ENCODE results near the gene MEA1. TPM values are rescaled to one million over a fixed set of nuclear protein-coding genes. Genes with fewer than 3 reads are reported as not detected.

The MEA1 gene
- total RNA-seq, 1 experiment from 2014 or later: 51.7 TPM

DNA sequence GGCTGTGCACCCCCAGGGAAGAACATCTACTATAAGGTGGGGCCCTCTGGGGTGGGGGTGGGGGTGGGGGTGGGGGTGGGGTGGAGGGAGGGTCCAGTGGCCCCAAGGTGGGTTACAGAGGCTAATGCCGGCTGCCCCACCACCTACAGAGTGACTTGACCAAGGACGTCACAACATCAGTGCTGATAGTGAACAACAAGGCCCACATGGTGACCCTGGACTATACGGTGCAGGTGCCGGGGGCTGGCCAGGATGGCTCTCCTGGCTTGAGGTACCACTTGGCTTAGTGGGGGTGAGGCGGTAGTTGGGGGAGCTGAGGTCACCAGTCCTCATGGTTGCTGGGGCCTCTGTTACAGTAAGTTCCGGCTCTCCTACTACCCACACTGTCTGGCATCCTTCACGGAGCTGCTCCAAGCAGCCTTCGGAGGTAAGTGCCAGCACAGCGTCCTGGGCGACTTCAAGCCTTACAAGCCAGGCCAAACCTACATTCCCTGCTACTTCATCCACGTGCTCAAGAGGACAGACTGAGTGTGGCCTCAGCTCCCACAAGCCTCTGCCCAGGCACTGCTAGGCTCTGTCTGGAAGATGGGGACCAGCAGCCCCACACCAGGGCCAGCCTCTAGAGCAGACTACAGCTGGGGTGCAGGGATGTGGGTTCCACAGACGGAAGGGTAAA, 50.4 kb downstream of the MEA1 start:
- no peak overlapping the region for H3K9ac ChIP-seq (ENCODE audit: low read length)
- H3K27me3 ChIP-seq (ENCODE audit: low read length): no peaks in the 10 kb centered on the region
- H3K9me2 ChIP-seq (replicated peaks; ENCODE audit: insufficient read depth, low read length): no peaks in the 10 kb centered on the region
- H3K9me3 ChIP-seq (ENCODE audit: low read length): no peaks in the 10 kb centered on the region
- no peaks in the 10 kb centered on the region for H3K79me2 ChIP-seq (ENCODE audit: low read length)
- no peak for DNase-seq
- no peak overlapping the region for H2AFZ ChIP-seq (ENCODE audit: low read length)
- no peak overlapping the region for H3K4me3 ChIP-seq (ENCODE audit: low read length)
- H3K36me3 ChIP-seq (ENCODE audit: insufficient read depth, low read length): no peaks in the 10 kb centered on the region
- no peak overlapping the region for H3K27ac ChIP-seq (ENCODE audit: low read length)
- H3K4me2 ChIP-seq (ENCODE audit: low read depth, low read length, poor library complexity, severe bottlenecking): no peak overlapping the region
- H4K20me1 ChIP-seq (ENCODE audit: insufficient read depth, low read depth, low read length): no peaks in the 10 kb centered on the region
- no peaks in the 10 kb centered on the region for H3K4me1 ChIP-seq (ENCODE audit: low read length)

DNA sequence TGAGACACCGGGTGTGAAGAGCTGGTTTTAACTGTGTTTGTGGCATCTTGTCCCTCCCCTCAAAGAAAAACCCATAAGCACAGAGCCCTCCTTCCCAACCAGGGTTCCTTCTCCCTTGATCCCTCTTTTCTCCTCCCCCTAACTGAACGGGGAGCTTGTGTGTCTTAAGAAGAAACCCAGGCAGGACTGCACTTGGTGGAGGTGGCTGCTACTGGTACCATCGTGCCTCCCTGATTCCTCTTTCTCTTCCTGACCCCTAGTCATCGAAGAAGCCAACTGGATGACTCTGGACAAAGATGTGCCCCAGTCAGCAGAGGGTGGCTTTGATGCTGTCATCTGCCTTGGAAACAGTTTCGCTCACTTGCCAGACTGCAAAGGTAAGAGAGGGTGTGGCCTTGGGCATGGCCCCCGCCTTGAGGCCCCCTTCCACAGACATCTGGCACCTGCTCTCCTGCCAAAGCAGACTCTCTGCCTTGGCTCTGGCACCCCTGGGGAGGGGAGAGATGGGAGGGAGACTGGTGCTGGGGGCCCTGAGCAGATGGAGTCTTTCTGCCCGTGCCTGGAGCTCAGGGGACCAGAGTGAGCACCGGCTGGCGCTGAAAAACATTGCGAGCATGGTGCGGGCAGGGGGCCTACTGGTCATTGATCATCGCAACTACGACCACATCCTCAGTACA, 51.1 kb downstream of the MEA1 start:
- Histone ChIP-seq H3K79me2 (ENCODE audit: low read length) (no peaks in the 10 kb centered on the region), H3K4me1 (ENCODE audit: low read length) (no peaks in the 10 kb centered on the region), H4K20me1 (ENCODE audit: insufficient read depth, low read depth, low read length) (no peaks in the 10 kb centered on the region), H3K9me2 (replicated peaks; ENCODE audit: insufficient read depth, low read length) (no peaks in the 10 kb centered on the region), H3K9me3 (ENCODE audit: low read length) (no peaks in the 10 kb centered on the region), H2AFZ (ENCODE audit: low read length) (no peak overlapping the region), H3K4me3 (ENCODE audit: low read length) (no peak overlapping the region), H3K4me2 (ENCODE audit: low read depth, low read length, poor library complexity, severe bottlenecking) (no peak overlapping the region), H3K27ac (ENCODE audit: low read length) (no peak overlapping the region), H3K36me3 (ENCODE audit: insufficient read depth, low read length) (no peaks in the 10 kb centered on the region), H3K27me3 (ENCODE audit: low read length) (no peaks in the 10 kb centered on the region), H3K9ac (ENCODE audit: low read length) (no peak overlapping the region)
- no peak for DNase-seq

DNA sequence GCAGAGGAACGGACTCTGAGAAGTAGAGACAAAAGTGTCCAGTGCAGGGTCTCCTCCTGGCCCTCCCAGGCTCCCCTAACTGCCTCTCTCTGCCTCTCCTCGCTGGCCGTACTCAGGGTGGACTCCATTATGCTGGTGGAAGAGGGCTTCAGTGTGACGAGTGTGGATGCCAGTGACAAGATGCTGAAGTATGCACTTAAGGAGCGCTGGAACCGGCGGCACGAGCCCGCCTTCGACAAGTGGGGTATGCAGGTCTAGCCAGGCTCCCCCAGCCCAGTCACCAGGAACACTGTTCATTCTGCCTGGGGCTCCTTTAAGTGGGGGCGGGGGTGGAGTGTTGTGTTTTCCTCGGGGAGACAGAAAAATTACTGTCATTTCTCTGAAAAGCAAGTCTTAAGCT, 51.6 kb downstream of the MEA1 start:
- no peak overlapping the region for H2AFZ ChIP-seq (ENCODE audit: low read length)
- H3K27me3 ChIP-seq (ENCODE audit: low read length): no peaks in the 10 kb centered on the region
- no peak overlapping the region for H3K4me2 ChIP-seq (ENCODE audit: low read depth, low read length, poor library complexity, severe bottlenecking)
- no peak overlapping the region for H3K27ac ChIP-seq (ENCODE audit: low read length)
- no peaks in the 10 kb centered on the region for H3K79me2 ChIP-seq (ENCODE audit: low read length)
- DNase-seq: no peak
- H3K9ac ChIP-seq (ENCODE audit: low read length): no peak overlapping the region
- H3K4me1 ChIP-seq (ENCODE audit: low read length): no peaks in the 10 kb centered on the region
- H4K20me1 ChIP-seq (ENCODE audit: insufficient read depth, low read depth, low read length): no peaks in the 10 kb centered on the region
- no peak overlapping the region for H3K4me3 ChIP-seq (ENCODE audit: low read length)
- no peaks in the 10 kb centered on the region for H3K9me2 ChIP-seq (replicated peaks; ENCODE audit: insufficient read depth, low read length)
- no peaks in the 10 kb centered on the region for H3K9me3 ChIP-seq (ENCODE audit: low read length)
- H3K36me3 ChIP-seq (ENCODE audit: insufficient read depth, low read length): no peaks in the 10 kb centered on the region

Other genes with a start within 250 kb of the MEA1 start
- gene BICRAL, start 231.9 kb downstream of the MEA1 start, total RNA-seq (2014; rRNA removed; shearing (Covaris generic); ENCODE audit: low replicate concordance): 8.8 and 16.8 TPM in 2 replicates
- 97.6 and 104 TPM in 2 replicates for gene RPL7L1, start 134.3 kb downstream of the MEA1 start, total RNA-seq (2014; rRNA removed; shearing (Covaris generic); ENCODE audit: low replicate concordance)
- not detected in 2 replicates for gene PTCRA, start 97.9 kb downstream of the MEA1 start, total RNA-seq (2014; rRNA removed; shearing (Covaris generic); ENCODE audit: low replicate concordance)
- gene CNPY3, start 84.5 kb downstream of the MEA1 start, total RNA-seq (2014; rRNA removed; shearing (Covaris generic); ENCODE audit: low replicate concordance): 33.7 and 65.4 TPM in 2 replicates
- 0.48 and 0.76 TPM in 2 replicates for gene GNMT, start 53.2 kb downstream of the MEA1 start, total RNA-seq (2014; rRNA removed; shearing (Covaris generic); ENCODE audit: low replicate concordance)
- 16.7 and 34.2 TPM in 2 replicates for gene PEX6, start 34.8 kb downstream of the MEA1 start, total RNA-seq (2014; rRNA removed; shearing (Covaris generic); ENCODE audit: low replicate concordance)
- 34.8 and 39.8 TPM in 2 replicates for gene PPP2R5D, start 29.4 kb downstream of the MEA1 start, total RNA-seq (2014; rRNA removed; shearing (Covaris generic); ENCODE audit: low replicate concordance)
- 53.7 and 81.1 TPM in 2 replicates for gene KLHDC3, start 303 bp upstream of the MEA1 start, total RNA-seq (2014; rRNA removed; shearing (Covaris generic); ENCODE audit: low replicate concordance)
- 31.5 and 46.2 TPM in 2 replicates for gene RRP36, start 7.7 kb upstream of the MEA1 start, total RNA-seq (2014; rRNA removed; shearing (Covaris generic); ENCODE audit: low replicate concordance)
- 20.2 and 22.2 TPM in 2 replicates for gene CUL7, start 39.9 kb upstream of the MEA1 start, total RNA-seq (2014; rRNA removed; shearing (Covaris generic); ENCODE audit: low replicate concordance)
- gene MRPL2, start 45.5 kb upstream of the MEA1 start, total RNA-seq (2014; rRNA removed; shearing (Covaris generic); ENCODE audit: low replicate concordance): 21.3 and 40.9 TPM in 2 replicates
- gene KLC4, start 45.7 kb upstream of the MEA1 start, total RNA-seq (2014; rRNA removed; shearing (Covaris generic); ENCODE audit: low replicate concordance): 13.8 and 29.3 TPM in 2 replicates
- 3.3 and 5.3 TPM in 2 replicates for gene PTK7, start 62.4 kb upstream of the MEA1 start, total RNA-seq (2014; rRNA removed; shearing (Covaris generic); ENCODE audit: low replicate concordance)
- gene SRF, start 157.3 kb upstream of the MEA1 start, total RNA-seq (2014; rRNA removed; shearing (Covaris generic); ENCODE audit: low replicate concordance): 27.4 and 42.5 TPM in 2 replicates
- 34.9 and 64.6 TPM in 2 replicates for gene CUL9, start 168.2 kb upstream of the MEA1 start, total RNA-seq (2014; rRNA removed; shearing (Covaris generic); ENCODE audit: low replicate concordance)
- 59.0 and 157 TPM in 2 replicates for gene DNPH1, start 215.5 kb upstream of the MEA1 start, total RNA-seq (2014; rRNA removed; shearing (Covaris generic); ENCODE audit: low replicate concordance)
- 0.34 and 1.2 TPM in 2 replicates for gene TTBK1, start 229.5 kb upstream of the MEA1 start, total RNA-seq (2014; rRNA removed; shearing (Covaris generic); ENCODE audit: low replicate concordance)